Activated CD8-positive, alpha-beta memory T cell treated with anti-CD3 and anti-CD28 coated beads, Interleukin-2, amount 50 U/mL, for 1 hour (primary cell): ENCODE data around the gene PC.

Source experiments
- DNase-seq: peaks from one replicate; pipeline ENCODE4 v3.0.0-alpha.2; 2020; ENCODE audit errors: extremely low read depth

The PC gene

GRCh38 chr11:66953081-66953833, 4.9 kb downstream of the PC start:
- no peak for DNase-seq

DNA sequence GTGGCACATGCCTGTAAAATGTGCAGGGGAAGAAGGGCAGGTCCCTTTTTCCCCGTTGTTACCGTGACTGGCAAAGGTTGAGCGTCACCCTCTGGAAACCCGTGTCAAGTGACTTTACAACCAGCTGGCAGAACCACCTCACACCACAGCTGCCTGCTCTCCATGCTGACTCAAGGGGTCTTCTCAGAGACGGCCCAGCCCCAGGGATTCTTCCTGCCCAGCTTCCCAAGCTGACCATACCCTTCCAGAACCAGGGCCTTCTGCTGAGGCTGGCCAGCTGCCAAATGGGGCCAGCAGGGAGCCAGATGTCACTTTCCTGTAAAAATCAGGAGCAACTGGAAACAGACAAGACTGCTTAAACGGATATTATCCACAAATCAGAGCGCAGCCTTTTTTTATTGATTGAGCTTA, 6.3 kb downstream of the PC start:
- DNase-seq, result no peak

DNA sequence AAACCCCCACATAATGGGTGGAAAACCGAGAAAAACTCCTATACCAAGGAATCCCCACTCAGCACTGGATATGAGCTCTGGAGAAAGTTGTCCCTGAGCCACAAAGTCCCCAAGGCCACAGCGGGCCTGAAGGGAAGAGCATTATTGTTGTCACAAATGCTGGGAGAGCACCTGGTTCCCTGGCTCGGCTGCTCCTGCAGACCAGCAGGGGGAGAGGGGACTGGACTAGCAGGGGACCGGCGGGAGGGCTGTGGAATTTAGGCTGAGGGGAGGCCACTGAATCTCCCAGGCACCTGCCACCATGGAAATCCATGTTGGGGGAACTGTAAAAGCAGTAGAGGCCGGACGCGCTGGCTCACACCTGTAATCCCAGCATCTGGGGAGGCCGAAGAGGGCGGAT, 7.0 kb downstream of the PC start:
- DNase-seq, result no peak

DNA sequence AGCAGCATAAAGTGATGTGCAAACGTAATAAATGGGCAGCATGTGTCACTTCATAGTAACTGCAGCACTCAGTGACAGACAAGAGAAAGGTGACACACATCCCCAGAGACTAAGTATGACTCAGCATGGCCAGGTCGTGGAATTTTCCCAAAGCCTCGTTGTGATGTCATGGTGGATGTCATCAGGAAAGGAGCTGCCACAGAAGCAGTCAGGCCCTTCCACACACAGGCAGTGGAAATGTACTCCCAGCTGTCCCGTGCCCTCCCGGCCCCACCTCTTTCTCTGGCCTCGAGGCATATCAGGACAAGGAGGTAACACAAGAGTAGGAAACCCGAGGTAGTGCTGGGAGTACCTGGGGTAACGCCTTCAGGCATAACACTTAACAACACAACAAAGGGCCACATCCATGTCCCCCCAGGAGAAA, 8.1 kb downstream of the PC start:
- DNase-seq, result no peak

DNA sequence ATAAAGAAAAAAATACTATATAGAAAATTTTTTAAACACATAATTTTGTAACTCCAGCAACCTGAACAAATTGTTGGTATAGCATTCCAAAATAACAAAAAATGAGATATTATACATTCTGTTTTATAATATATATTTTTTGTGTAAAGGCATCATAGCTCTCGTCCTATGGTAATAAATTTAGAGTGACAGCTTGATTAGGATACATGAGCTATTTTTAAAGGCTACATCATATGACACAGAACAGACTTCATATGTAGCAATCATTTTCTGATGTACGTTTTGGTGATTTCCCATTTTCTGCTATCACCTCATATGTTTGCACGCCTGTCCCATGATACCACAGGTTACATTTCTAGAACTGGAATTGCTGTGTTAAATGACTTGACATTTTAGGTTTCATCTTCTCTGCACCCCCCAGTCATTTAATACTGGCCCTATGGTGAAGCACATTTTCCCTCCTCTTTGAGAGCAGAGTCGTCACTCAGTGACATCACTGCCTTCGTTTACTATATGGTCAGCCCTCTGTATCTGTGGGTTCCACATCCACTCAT, 19.5 kb downstream of the PC start:
- DNase-seq, result no peak

DNA sequence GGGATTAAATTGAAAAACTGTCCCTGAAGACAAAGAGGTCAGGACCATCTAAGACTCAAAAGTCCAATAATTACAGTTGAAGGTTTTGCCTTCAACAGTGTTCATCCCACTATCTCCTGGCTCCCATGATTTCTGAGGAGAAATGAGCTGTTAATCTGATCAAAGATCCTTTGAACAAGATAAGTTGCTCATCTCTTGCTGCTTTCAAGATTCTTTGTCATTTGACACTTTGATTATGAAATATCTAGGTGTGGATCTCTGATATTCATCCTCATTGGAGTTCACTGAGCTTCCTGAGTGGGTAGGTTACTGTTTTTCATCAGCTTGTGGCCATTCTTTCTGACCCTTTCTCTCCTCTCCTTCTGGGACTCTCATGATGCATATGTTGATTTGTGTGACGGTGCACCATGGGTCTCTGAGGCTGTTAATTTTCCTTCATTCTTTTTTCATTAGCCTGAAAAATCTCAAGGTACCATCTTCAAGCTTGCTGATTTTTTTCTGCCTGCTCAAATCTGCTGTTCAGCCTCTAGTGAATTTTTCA, 20.9 kb downstream of the PC start:
- no peak for DNase-seq

DNA sequence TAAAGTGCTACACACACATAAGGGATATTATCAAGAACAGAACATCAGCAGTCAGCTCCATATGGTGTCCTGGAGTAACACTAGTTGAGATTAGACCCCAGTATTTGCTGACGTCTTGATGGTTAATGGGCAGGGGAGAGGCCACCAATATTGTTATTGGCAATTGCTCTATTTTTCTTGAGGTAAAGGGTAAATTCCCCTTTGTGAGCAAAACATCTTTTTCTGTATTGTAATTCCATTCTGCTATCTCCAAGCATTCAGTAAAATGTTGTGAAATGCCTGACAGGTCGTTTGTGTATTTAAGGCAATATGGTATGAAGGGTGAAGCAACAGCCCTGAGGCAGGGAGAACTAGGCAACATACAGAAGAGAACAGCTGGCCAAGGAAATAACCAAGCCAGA, 21.9 kb downstream of the PC start:
- DNase-seq, result no peak

DNA sequence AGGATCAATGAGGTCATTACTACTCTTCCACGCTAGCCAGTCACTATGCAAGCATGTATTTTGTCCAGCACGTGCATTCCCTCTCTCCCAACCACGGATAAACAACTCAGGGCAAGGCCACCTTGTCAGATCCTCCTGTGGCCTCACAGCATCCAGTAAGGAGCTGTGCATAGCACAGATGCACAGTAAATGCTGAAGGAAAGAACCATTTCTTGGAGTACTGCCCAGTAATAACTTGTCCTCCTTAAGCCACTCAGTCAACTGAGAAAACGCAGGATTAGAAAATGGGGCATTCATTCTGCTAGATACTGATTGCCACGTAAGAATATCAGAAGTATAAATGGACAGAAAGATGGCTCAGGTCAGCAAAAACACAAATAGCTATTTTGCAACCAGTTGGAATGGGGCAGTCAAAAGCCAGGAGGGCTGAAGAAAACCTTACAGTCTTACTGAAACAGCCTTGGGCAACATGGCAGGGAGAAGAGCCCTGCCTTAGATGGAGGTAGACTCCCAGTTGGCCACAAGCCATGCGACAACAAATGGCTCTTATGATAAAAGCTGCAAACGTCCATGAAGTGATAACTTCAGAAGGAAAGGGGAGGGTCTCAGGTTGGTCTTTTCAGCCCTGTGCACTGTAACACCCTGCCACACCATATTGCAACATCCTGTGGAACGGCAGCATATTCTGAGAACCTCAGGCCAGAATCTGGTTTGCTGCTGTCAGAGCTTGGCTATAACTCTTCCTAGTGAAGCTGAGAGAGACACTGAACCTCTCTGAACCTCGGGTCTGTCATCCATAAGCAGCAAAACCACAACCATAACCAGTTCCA, 23.0 kb downstream of the PC start:
- DNase-seq, result no peak

GRCh38 chr11:66933531-66933930, 24.7 kb downstream of the PC start:
- DNase-seq, result no peak

DNA sequence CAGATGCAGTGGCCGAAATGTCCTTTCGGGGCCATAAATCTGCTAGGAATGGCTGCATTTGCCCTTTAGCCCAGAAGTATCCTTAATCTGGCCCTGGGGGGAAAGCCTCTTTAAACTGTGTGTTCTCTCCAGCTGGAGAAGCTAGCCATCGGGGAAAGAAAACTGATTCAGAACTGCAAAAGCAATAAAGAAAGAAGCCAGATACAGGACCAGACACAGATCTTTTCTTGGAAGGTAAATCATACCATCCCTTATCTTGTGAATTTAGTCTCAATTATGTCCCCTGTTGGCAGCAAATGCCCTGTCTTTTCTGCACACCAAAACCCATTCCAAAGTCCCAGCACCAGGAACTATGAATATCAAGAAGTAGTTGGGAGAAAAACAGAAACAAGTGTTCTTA, 25.6 kb downstream of the PC start:
- DNase-seq, result no peak

GRCh38 chr11:66929753-66930152, 28.4 kb downstream of the PC start:
- no peak for DNase-seq

GRCh38 chr11:66924272-66924671, 33.9 kb downstream of the PC start:
- DNase-seq, result no peak

GRCh38 chr11:66922551-66922950, 35.6 kb downstream of the PC start:
- DNase-seq, result no peak

- DNase-seq, result no peak
Observed at GRCh38 chr11:66920978-66921784, 37.0 kb downstream of the PC start.

DNA sequence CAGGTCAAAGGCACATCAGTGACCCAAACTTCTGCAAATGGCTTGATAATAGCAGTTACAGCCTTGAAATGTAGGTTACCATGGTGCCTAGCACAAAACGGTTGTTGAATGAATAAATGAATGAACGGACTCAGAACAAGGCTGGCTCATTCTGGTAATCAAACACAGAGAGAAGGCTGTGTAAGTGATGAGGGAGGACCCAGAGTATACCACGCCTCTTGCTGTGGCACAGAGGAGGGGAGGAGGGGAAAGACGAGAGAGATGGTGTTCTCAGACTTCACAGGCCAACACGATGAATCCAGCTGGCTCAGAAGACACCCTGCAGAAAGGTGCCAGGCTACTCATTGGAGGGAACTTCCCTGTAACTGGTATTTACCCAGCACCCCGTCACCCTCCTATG, 38.3 kb downstream of the PC start:
- DNase-seq, result no peak

- no peak for DNase-seq
Observed at GRCh38 chr11:66918741-66919140, 39.4 kb downstream of the PC start.

DNA sequence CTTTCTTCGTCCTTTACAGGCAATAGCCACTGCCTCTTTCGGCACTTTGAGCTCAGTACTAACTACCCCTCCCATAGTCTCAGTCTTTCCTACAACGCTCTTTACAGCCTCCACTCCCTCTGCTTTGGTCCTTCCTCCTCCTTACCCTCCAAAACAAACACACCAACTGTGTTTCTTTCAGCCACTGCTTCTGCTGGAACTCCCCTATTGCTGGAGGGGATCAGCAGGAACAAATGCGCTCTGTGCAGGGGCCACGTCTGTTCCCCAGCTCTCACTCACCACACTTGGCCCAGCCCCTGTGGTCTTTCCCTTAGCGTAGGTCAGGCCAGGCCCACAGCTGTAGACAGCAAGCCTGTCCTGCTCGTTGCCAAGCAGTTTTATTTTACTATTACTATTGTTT, 42.3 kb downstream of the PC start:
- DNase-seq, result no peak

DNA sequence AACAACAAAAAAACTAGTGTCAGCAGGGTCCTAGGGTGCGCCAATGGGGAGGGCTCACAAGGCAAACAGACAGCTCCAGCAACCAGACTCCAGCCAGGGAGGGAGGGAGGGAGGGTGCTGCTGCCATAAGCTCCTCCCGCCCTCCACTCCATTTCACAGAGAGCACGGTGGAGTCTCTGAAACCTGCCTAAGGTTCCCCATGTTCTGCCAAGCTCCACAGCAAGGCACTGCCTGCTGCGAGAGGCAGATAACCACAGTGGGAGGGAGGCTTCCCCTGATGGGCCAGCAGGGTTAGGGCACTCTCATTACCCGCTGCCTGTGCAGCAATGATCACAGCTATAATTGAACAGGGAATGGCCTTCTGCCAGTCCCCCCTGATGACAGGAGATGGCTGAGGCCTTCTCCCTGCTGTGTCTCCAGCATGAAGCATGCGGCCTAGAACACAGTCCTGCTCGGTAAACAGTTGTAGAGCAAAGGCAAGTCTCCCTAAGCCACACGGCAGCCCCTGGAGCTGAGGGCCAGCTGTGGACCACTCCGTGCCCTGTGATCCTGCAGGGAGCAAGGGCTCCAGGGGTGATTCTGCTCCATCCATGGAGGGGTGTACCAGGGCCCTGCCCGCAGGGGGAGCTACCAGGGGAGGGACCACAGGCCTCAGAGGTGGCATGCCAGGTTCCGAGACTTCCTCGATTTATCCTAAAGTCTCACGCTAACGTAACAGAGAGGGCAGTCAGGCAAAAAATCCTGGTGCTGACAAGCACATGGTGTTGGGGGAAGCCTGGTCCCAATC, 42.9 kb downstream of the PC start:
- no peak for DNase-seq

GRCh38 chr11:66914505-66914904, 43.7 kb downstream of the PC start:
- DNase-seq, result no peak

- no peak for DNase-seq
Observed at GRCh38 chr11:66912911-66913310, 45.3 kb downstream of the PC start.

- DNase-seq, result no peak
Observed at GRCh38 chr11:66912361-66912760, 45.8 kb downstream of the PC start.
